Measurements from ENCODE around the gene TIAM1. TPM values are rescaled to one million over a fixed set of nuclear protein-coding genes. Genes with fewer than 3 reads are reported as not detected.

The TIAM1 gene
- total and polyA plus RNA-seq, 9 donors, result 3.6 to 26.7 (median 7.1) TPM

DNA sequence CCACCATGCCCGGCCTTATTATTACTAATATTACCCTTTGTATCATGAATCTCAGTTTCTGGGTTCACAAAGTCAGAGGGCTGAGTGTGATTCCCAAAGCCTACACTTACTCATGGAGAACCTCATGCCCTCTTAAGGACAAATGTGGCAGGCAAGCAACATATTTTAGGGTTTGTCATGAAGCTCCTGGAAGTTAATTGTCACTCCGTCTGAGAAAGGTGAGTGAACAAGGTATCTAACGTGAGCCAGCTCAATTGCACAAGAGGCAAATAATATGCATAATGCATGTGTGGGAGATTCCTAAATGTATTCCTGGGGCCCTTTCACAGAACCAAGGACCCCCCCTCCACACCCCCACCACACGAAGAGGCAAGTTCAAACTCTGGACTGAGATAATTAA lies 10.1 kb upstream of the TIAM1 start:
- 71 to 76% (median 75%) methylated on average over 4 of the region's 4 CpGs for WGBS, 3 donors
- H3K4me1 ChIP-seq (ENCODE audit: insufficient read depth), result no peaks in the 10 kb centered on the region
- H3K27me3 ChIP-seq, result no peaks in the 10 kb centered on the region
- TF ChIP-seq, protein P1, sequence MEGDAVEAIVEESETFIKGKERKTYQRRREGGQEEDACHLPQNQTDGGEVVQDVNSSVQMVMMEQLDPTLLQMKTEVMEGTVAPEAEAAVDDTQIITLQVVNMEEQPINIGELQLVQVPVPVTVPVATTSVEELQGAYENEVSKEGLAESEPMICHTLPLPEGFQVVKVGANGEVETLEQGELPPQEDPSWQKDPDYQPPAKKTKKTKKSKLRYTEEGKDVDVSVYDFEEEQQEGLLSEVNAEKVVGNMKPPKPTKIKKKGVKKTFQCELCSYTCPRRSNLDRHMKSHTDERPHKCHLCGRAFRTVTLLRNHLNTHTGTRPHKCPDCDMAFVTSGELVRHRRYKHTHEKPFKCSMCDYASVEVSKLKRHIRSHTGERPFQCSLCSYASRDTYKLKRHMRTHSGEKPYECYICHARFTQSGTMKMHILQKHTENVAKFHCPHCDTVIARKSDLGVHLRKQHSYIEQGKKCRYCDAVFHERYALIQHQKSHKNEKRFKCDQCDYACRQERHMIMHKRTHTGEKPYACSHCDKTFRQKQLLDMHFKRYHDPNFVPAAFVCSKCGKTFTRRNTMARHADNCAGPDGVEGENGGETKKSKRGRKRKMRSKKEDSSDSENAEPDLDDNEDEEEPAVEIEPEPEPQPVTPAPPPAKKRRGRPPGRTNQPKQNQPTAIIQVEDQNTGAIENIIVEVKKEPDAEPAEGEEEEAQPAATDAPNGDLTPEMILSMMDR (IDR thresholded peaks at IDR 0.05), result no peak
- TF ChIP-seq POLR2A (IDR thresholded peaks at IDR 0.05), result no peak
- no peak for TF ChIP-seq EP300 (IDR thresholded peaks at IDR 0.05)
- no peak overlapping the region for H3K4me3 ChIP-seq
- no peak for DNase-seq
- H3K36me3 ChIP-seq, result no peaks in the 10 kb centered on the region
- intact Hi-C loops (cut with DNase I), result no loop called here
- H3K27ac ChIP-seq, result no peak overlapping the region
- H3K9me3 ChIP-seq, result no peaks in the 10 kb centered on the region

DNA sequence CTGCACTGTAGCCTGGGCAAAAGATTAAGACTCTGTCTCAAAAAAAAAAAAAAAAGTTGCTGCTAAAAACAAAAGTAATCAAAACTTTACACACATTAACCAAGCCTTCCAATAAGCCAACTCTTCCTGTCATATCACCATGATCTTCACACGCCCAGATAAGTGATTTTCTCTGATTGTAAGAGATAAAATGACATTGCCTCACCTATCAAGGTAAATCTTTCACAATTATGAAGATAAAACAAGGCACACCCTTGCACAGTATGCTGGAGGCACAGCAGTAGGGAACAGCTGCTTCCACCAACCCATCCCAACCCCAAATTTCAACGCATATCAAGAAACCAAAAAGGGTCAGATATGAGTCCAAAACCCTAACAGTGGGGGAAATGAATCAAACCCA lies 8.8 kb upstream of the TIAM1 start:
- no peak overlapping the region for H3K27ac ChIP-seq
- H3K4me1 ChIP-seq (ENCODE audit: insufficient read depth), result no peaks in the 10 kb centered on the region
- H3K4me3 ChIP-seq, result no peak overlapping the region
- H3K9me3 ChIP-seq, result no peaks in the 10 kb centered on the region
- no peak for TF ChIP-seq EP300 (IDR thresholded peaks at IDR 0.05)
- no peaks in the 10 kb centered on the region for H3K36me3 ChIP-seq
- H3K27me3 ChIP-seq, result no peaks in the 10 kb centered on the region
- intact Hi-C loops (cut with DNase I), result no loop called here
- no peak for DNase-seq
- WGBS, 3 donors, result 63 to 88% (median 83%) methylated on average over 2 of the region's 2 CpGs

DNA sequence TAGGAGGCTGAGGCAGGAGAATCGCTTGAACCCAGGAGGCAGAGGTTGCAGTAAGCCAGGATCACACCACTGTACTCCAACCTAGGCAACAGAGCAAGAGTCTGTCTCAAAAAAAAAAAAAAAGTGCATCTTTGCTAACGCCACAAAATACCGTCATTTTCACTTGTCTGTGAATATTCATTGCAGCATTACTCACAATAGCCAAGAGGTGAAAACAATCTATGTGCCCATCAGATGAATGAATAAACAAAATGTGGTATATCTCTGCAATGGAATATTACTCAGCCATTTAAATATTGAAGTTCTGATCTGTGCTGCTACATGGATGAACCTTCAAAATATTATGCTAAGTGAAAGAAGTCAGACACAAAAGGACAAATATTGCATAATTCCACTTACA lies 7.9 kb upstream of the TIAM1 start:
- no peak for DNase-seq
- Histone ChIP-seq H3K4me1 (ENCODE audit: insufficient read depth) (no peaks in the 10 kb centered on the region), H3K9me3 (no peaks in the 10 kb centered on the region), H3K36me3 (no peaks in the 10 kb centered on the region), H3K27me3 (no peaks in the 10 kb centered on the region), H3K27ac (no peak overlapping the region), H3K4me3 (no peak overlapping the region)
- TF ChIP-seq, protein P1 (IDR thresholded peaks at IDR 0.05), result no peak
- TF ChIP-seq EP300 (IDR thresholded peaks at IDR 0.05), result no peak
- TF ChIP-seq POLR2A (IDR thresholded peaks at IDR 0.05), result no peak
- intact Hi-C loops (cut with DNase I), result no loop called here
- WGBS, 3 donors, result 60 to 82% (median 64%) methylated on average over 3 of the region's 3 CpGs

DNA sequence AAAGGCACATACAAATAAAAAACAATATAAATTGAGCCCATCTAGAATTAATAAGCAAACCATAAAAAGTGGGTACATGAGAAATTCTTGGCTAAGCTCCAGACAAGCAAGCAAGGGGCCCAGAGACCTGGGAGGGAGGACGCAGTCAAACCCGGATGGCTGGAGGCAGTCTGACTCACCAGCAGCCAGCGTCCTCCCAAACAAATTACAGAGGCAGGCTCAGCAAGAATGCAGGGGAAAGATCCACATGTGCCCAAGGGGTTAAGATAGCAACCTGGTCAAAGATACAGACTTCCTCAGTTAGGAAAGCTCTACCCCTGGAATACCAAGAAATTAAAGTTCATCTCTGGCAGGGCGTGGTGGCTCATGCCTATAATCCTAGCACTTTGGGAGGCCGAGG lies 7.4 kb upstream of the TIAM1 start:
- Histone ChIP-seq H3K9me3 (no peaks in the 10 kb centered on the region), H3K4me1 (ENCODE audit: insufficient read depth) (no peaks in the 10 kb centered on the region), H3K36me3 (no peaks in the 10 kb centered on the region), H3K4me3 (no peak overlapping the region), H3K27me3 (no peaks in the 10 kb centered on the region), H3K27ac (no peak overlapping the region)
- intact Hi-C loops (cut with DNase I), result no loop called here
- TF ChIP-seq EP300 (IDR thresholded peaks at IDR 0.05), result no peak
- no peak for DNase-seq
- WGBS, 3 donors, result 69 to 79% (median 74%) methylated on average over 5 of the region's 5 CpGs

DNA sequence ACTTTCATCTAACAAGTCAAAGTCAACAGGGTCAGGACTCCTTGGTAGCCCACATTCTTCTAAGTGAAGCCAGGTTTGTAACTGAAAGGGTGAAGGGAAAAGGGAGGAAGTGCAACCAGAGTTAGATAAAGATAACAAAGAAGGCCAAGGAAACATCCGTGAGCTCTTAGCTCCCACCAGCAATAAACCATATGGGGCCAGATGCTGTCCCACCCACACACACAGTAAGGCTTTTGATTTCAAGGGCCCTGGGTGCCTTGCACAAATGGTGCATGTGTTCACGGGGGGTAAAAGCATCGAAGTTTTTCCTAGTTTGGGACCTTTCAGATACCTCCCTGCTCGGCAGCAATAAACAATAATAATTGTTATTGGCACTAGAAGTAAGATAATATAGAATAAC lies 5.1 kb upstream of the TIAM1 start:
- TF ChIP-seq POLR2A (IDR thresholded peaks at IDR 0.05), result no peak
- TF ChIP-seq, protein P1 (IDR thresholded peaks at IDR 0.05), result no peak
- Histone ChIP-seq H3K36me3 (no peaks in the 10 kb centered on the region), H3K4me3 (no peak overlapping the region), H3K27me3 (no peaks in the 10 kb centered on the region), H3K4me1 (ENCODE audit: insufficient read depth) (no peaks in the 10 kb centered on the region), H3K9me3 (no peaks in the 10 kb centered on the region), H3K27ac (no peak overlapping the region)
- DNase-seq, result no peak
- 16 to 26% (median 16%) methylated on average over 4 of the region's 4 CpGs for WGBS, 3 donors
- intact Hi-C loops (cut with DNase I), result no loop called here

DNA sequence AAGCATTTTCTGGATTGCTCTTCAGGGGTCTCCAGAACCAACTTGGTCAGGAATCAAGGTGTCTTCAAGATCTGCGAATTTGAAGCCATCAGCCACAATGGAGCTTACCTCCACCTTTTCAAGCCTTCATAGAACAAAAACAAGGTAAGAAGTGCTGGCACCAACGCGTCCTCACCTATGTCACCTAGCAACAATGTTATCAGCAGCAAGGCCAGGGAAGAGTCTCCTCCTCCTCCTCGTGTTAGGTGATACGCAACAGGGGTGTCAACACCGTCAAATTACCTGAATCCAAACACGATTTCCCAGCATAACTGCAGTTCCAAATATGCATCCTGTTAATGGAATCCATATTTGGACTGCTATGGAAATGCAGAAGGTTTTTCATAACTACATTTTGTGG lies 4.1 kb upstream of the TIAM1 start:
- intact Hi-C loops (cut with DNase I), result no loop called here
- DNase-seq, result no peak

More for the DNA sequence above, 4.1 kb upstream of the TIAM1 start:
- Histone ChIP-seq H3K4me1 (ENCODE audit: insufficient read depth) (peaks cover 3% of the 10 kb centered on the region), H3K9me3 (no peaks in the 10 kb centered on the region), H3K27me3 (no peaks in the 10 kb centered on the region), H3K36me3 (no peaks in the 10 kb centered on the region), H3K4me3 (no peak overlapping the region), H3K27ac (no peak overlapping the region)
- 92 to 96% (median 93%) methylated on average over 7 of the region's 7 CpGs for WGBS, 3 donors
- TF ChIP-seq, protein P1 (IDR thresholded peaks at IDR 0.05), result no peak
